HUES48 (cell line): ENCODE results near the gene RAB3GAP2.
"Not testable (repeated sequence)": the region's sequence is repeated elsewhere in the genome, so short reads cannot be mapped to it uniquely, and the experiment has no call there.

Source experiments
- H3K27ac ChIP-seq: one replicate; pipeline ENCODE4 v1.7.0; 2013; ENCODE audit warnings: low read depth, low read length, inconsistent platforms
- H3K27me3 ChIP-seq: 2 replicates; pipeline ENCODE4 v1.6.1; 2013; ENCODE audit warnings: mild to moderate bottlenecking, low read length; ENCODE audit not compliant: control insufficient read depth, insufficient read depth
- H3K36me3 ChIP-seq: 2 replicates; pipeline ENCODE4 v1.6.1; 2013; ENCODE audit warnings: low read length; ENCODE audit not compliant: control insufficient read depth, insufficient read depth
- H3K4me1 ChIP-seq: 2 replicates; pipeline ENCODE4 v1.6.1; 2013; ENCODE audit warnings: mild to moderate bottlenecking, low read length; ENCODE audit not compliant: control insufficient read depth, insufficient read depth
- H3K4me3 ChIP-seq: 2 replicates; pipeline ENCODE4 v1.5.1; 2013; ENCODE audit warnings: mild to moderate bottlenecking, low read depth, low read length
- H3K9ac ChIP-seq: 2 replicates; pipeline ENCODE4 v1.6.1; 2013; ENCODE audit warnings: mild to moderate bottlenecking, low read depth, low read length, moderate library complexity
- H3K9me3 ChIP-seq: 2 replicates; pipeline ENCODE4 v1.6.1; 2013; ENCODE audit warnings: low read length; ENCODE audit not compliant: control insufficient read depth, insufficient read depth

RAB3GAP2 gene

DNA sequence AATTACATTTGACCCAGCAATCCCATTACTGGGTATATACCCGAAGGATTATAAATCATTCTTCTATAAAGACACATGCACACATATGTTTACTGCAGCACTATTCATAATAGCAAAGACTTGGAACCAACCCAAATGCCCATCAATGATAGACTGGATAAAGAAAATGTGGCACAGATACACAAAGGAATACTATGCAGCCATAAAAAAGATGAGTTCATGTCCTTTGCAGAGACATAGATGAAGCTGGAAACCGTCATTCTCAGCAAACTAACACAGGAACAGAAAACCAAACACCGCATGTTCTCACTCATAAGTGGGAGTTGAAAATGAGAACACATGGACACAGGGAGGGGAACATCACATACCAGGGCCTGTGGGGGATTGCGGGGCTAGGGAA, 102.4 kb downstream of the RAB3GAP2 start:
- H3K27ac ChIP-seq, H3K9ac ChIP-seq, H3K9me3 ChIP-seq, H3K27me3 ChIP-seq, H3K4me3 ChIP-seq, H3K4me1 ChIP-seq: not testable (repeated sequence)
- peaks cover 84% of the 10 kb centered on the region for H3K36me3 ChIP-seq

DNA sequence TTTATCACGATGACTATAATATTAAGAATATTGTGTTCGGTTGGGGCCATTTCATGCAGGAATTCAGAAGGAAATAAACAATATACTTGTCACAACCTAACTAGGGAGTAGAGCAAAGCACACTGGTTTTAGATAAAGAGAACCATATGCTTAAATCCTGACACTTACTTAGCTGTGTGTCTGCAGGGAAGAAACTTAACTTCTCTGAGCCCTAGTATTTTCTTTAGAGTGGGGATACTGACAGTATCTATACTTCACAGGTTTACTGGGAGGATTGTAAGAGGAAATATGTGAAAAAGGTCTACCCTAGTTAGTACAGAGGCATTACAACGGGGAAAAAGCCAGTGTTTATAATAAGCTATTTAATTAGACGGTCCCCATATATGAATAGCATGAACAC, 105.4 kb downstream of the RAB3GAP2 start:
- Histone ChIP-seq H3K27ac (no peak overlapping the region), H3K27me3 (no peaks in the 10 kb centered on the region), H3K4me1 (no peaks in the 10 kb centered on the region), H3K4me3 (no peak overlapping the region), H3K9me3 (no peaks in the 10 kb centered on the region), H3K36me3 (peaks cover 85% of the 10 kb centered on the region), H3K9ac (no peak overlapping the region)

DNA sequence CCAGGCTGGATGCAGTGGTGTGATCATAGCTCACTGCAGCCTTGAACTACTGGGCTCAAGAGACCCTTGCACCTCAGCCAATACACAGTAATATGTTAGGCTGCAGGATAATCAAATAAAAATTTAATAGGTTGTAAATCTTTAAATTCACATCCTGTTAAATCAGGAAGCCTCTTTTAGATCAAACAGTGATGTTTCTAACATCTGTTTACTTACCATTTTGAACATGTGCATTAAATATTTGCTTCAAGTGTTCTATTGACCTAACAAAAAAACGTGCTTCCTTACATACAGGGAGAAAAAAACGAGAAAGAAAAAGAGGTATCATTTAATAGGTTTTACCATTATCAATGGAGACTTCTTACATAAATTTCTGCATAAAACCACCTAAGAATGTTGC, 107.7 kb downstream of the RAB3GAP2 start:
- H3K9ac ChIP-seq = no peak overlapping the region
- no peaks in the 10 kb centered on the region for H3K4me1 ChIP-seq
- no peak overlapping the region for H3K27ac ChIP-seq
- H3K9me3 ChIP-seq = no peaks in the 10 kb centered on the region
- no peak overlapping the region for H3K4me3 ChIP-seq
- H3K36me3 ChIP-seq = peaks cover 86% of the 10 kb centered on the region
- H3K27me3 ChIP-seq = no peaks in the 10 kb centered on the region

DNA sequence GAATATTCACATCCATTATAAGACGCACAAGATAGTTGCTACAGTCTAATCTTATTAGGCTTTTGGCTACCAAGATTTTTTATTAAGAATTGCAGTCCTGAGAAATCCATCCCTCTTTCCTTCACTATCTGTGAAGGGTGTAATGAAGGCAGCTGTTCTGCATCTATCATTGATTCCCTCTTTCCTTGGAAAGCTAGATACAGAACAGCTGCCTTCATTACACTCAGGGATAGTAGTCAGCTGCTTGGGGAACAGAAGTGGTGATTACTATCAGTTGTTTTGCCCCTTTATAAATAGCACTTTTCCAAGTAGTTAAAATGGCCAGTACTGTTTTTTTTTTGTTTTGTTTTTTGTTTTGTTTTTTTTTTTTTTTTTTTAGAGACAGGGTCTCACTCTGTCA, 108.1 kb downstream of the RAB3GAP2 start:
- Histone ChIP-seq H3K9me3 (no peaks in the 10 kb centered on the region), H3K4me3 (no peak overlapping the region), H3K36me3 (peaks cover 86% of the 10 kb centered on the region), H3K27ac (no peak overlapping the region), H3K27me3 (no peaks in the 10 kb centered on the region), H3K4me1 (no peaks in the 10 kb centered on the region), H3K9ac (no peak overlapping the region)

DNA sequence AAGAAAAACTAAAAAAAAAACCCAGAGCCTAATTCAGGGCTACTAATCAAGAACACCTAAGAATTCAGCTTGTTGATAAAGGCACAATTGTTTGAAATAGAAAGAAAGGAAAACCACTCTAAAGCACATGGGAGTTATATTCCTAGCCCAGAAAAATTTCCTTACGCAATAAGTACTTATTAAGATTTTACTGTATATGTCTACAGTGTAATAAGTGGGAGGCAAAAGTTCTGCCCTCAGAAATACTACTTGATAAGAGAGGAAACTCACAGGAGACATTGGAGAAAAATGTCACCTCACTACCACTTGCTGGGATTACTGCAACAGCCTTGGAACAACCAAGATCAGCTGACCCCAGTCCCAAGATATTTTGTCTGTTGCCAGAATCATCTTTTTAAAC, 112.2 kb downstream of the RAB3GAP2 start:
- no peak overlapping the region for H3K4me3 ChIP-seq
- no peak overlapping the region for H3K27ac ChIP-seq
- peaks cover 87% of the 10 kb centered on the region for H3K36me3 ChIP-seq
- no peaks in the 10 kb centered on the region for H3K9me3 ChIP-seq
- no peaks in the 10 kb centered on the region for H3K4me1 ChIP-seq
- no peak overlapping the region for H3K9ac ChIP-seq
- no peaks in the 10 kb centered on the region for H3K27me3 ChIP-seq

DNA sequence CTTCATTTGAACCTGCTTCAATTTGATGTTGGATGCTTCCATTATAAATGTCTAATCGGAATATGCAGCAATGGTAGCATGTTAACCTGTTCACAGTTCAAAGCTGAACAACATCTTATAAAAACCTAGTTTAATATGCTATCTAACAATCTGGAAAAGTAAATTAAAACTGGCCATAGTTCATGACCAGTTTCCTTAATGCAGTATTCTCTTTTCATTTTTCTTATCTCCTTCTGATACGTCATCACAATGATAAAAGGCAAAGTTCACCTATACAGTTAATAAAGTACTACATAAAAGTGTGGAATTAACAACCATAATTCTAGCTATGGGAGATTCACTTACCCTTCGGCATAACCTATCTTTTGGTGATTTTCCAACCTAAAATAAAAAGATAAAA, 113.2 kb downstream of the RAB3GAP2 start:
- H3K9ac ChIP-seq = no peak overlapping the region
- peaks cover 85% of the 10 kb centered on the region for H3K36me3 ChIP-seq
- H3K27ac ChIP-seq = no peak overlapping the region
- H3K27me3 ChIP-seq = no peaks in the 10 kb centered on the region
- no peaks in the 10 kb centered on the region for H3K4me1 ChIP-seq
- no peak overlapping the region for H3K4me3 ChIP-seq
- no peaks in the 10 kb centered on the region for H3K9me3 ChIP-seq

DNA sequence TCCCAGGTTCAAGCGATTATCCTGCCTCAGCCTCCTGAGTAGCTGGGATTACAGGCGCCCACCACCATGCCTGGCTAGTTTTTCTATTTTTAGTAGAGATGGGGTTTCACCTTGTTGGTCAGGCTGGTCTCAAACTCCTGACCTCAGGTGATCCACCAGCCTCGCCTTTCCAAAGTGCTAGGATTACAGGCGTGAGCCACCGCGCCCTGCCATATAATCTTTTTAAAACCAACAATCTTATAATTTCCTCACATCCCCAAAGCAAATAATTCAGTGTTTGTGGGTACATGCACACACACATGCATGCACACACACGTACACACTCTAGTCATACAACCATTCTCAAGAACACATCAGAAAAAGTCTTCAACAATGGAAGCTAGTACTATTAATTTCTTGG, 113.7 kb downstream of the RAB3GAP2 start:
- not testable (repeated sequence) for H3K27me3 ChIP-seq, H3K9ac ChIP-seq, H3K27ac ChIP-seq, H3K9me3 ChIP-seq, H3K4me1 ChIP-seq, H3K4me3 ChIP-seq
- peaks cover 87% of the 10 kb centered on the region for H3K36me3 ChIP-seq

DNA sequence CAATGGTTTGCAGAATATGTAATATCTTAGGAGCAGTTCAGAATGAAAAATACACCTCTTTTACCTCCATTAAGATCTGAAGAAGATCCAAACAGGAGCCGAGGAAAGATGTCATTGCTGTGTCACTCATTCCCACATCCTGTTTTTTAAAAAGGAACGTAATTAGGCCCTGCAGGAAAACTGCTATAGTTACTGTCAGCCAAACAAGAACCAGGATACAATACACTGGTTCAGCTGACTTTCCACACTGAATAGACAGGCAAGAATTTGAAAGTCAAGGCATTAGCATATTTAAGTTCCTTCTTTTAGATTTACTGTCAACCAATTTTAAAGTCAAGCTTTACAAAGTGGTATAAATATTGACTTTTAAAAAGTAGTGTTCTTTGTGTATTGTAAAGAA, 114.5 kb downstream of the RAB3GAP2 start:
- H3K36me3 ChIP-seq = peaks cover 90% of the 10 kb centered on the region
- H3K4me1 ChIP-seq = no peaks in the 10 kb centered on the region
- no peak overlapping the region for H3K4me3 ChIP-seq
- H3K9me3 ChIP-seq = no peaks in the 10 kb centered on the region
- H3K9ac ChIP-seq = no peak overlapping the region
- H3K27ac ChIP-seq = no peak overlapping the region
- no peaks in the 10 kb centered on the region for H3K27me3 ChIP-seq

DNA sequence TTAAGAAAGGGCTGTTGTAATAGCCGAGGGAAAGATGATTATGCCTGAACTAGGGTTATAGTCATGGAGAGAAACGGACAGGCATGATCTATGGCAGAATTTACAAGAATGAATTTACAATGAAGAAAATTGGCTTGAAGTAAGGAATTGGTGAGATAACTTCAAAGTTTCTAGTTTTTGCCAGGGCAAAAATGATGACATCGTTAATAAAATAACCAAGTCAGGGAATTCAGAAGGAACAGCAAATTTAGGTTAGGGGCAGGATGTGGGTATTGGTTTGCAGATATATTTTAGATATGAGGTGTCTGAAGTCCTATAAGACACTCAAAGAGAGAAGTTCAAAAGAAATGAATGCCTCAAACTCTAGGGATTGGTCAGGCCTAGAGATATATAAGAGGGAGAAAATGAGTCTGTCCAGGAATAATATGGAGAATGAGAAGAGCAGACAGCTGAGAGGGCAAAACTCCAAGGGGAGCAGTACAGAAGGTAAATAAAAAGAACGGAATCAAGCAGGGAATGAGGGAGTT, 115.6 kb downstream of the RAB3GAP2 start:
- H3K27me3 ChIP-seq = no peaks in the 10 kb centered on the region
- no peak overlapping the region for H3K4me3 ChIP-seq
- H3K4me1 ChIP-seq = no peaks in the 10 kb centered on the region
- H3K27ac ChIP-seq = no peak overlapping the region
- peaks cover 88% of the 10 kb centered on the region for H3K36me3 ChIP-seq
- H3K9me3 ChIP-seq = no peaks in the 10 kb centered on the region
- H3K9ac ChIP-seq = no peak overlapping the region

DNA sequence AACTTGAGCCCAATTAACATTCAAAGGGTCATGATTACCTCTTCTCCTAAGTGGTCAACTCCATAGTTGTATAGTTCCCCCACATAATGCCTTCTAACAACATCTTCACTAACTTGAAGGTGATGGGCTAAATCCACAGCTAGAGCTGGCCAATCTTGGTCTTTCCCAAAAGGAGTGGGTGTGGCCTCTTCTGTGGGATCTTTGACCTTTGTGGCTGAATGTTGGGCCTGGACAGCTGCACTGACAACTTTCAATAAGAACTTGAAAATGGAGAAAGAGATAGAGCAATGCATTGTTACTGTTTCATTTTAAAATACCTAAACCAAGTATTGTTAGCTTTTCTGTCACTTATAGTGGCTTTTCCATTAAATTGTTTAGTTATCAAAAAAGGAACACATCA, 119.1 kb downstream of the RAB3GAP2 start:
- Histone ChIP-seq H3K4me1 (no peaks in the 10 kb centered on the region), H3K9ac (no peak overlapping the region), H3K4me3 (no peak overlapping the region), H3K27ac (no peak overlapping the region), H3K36me3 (peaks cover 88% of the 10 kb centered on the region), H3K9me3 (no peaks in the 10 kb centered on the region), H3K27me3 (no peaks in the 10 kb centered on the region)

DNA sequence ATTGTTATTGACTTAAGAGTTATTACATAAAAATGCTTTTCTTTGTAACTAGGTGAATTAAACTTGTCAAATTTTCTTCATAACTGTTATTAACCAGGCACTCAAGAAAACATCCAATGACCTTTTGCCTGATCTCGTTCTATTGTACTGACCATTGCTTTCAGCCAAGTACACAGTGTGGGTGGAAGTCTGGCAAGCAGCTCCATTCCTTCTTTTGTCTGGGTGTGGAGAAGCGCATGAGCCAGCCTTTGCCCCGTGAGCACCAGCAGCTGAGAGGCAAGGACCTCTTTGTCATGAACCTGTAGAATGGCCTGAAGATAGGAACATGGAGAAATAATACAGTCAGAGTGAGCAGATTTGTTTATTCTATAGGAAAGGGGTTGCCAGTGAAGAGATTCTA, 120.8 kb downstream of the RAB3GAP2 start:
- Histone ChIP-seq H3K27me3 (no peaks in the 10 kb centered on the region), H3K9ac (no peak overlapping the region), H3K36me3 (peaks cover 79% of the 10 kb centered on the region), H3K4me3 (no peak overlapping the region), H3K9me3 (no peaks in the 10 kb centered on the region), H3K4me1 (no peaks in the 10 kb centered on the region), H3K27ac (no peak overlapping the region)

DNA sequence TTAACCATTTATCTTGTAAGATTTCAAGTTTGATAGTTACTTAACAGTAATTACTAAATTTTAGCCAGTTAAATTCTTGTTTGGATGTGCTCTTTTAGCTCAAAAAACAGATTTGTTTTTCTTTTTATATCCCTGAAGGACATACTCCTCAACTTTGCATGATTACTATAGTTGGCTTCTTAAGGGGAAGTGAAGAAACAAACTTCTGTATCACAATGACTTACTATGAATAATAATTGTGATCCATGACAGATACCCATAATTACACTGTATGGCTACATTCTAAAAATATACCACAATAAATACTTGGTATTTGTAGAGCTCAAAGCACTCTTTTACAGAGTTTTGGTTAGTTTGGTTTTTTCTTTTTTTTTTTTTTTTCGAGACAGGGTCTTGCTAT, 122.5 kb downstream of the RAB3GAP2 start:
- Histone ChIP-seq H3K4me3 (no peak overlapping the region), H3K27me3 (no peaks in the 10 kb centered on the region), H3K4me1 (no peaks in the 10 kb centered on the region), H3K9me3 (no peaks in the 10 kb centered on the region), H3K9ac (no peak overlapping the region), H3K27ac (no peak overlapping the region), H3K36me3 (peaks cover 75% of the 10 kb centered on the region)
